ENCODE results near the gene TENT4A.
"Not testable (repeated sequence)": the region's sequence is repeated elsewhere in the genome, so short reads cannot be mapped to it uniquely, and the experiment has no call there.

The TENT4A gene

DNA sequence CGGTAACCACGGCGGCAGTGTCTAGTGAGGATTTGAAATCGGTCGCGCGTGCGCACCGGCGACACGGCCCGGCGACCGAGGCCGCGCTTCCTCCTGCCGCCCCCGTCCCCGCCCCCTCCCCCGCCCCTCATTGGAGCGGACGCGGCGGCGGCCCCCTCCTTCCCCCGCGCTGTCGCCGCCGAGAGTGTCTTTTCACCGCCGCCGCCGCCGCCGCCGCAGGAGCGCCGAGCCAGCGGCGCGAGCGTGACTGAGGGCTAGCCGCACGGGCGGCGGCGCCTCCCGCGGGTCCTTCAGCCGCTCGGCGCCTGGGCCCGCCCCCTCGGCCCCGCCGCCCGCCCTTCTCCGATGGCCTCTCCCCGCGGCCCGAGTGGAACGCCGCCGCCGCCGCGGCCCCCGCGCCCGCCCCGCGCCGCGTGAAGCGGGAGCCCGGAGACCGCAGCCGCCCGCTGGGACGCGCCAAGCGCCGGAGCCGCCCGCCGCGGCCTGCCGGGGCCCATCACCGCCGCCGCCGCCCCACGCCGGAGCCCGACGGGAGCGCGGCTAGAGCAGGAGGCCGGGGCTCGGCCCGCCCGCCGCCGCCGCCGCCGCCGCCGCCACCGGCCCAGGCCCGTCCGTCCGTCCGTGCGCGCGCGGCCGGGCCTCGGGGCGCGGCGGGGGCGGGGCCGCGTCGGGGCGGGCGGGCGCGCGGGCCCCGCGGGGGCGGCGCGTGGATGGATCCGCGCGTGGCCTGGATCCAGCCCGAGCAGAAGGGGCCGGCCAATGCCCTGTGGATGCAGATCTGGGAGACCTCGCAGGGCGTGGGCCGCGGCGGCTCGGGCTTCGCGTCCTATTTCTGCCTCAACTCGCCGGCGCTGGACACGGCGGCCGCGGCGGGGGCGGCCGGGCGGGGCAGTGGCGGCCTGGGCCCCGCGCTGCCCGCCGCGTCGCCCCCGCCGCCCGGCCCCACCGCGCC, at the start of gene TENT4A:
TSS of gene TENT4A (plus strand) at position 159 of the 952 bp plus-strand sequence. CDS start at position 711, 552 bp downstream.
- DNase-seq = no peak

DNA sequence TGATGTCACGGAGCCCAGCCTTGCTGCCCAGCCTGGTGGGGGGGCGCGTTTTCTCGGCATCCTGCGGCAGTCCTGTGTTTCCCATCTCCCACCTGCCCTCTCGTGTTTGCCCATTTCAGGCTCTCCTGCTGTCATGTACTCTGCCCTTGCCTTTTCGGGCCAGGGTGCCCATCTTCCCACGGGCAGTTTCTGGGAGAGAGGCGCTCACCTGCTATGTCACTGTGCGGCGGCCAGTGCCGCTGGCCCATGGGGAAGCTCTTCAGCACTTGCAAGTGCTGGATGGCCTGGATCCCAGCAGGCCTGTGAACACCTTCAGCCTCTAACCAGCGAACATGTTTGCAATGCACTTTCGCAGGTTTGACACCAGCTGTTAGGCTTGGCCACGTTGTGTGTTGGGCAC, 46.5 kb upstream of the TENT4A start:
- no peak for DNase-seq

DNA sequence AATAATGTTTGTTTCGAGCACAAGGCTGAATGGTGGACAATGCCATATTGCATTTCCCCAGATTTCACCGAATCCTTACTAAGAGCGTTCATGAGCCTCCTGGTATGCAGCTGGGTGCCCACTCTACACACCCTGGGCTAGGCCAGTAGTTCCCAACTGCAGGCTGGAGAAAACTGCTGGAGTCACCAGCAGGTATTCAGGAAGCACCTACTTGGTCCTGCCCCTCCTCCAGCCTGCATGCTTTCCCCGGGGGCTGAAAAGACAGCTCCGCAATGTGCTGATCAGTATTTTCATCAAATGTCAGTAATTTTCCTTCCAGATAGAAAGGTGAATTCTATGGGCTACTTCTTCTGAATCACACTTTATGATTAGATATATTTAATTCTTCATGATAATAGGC, 45.6 kb upstream of the TENT4A start:
- DNase-seq = no peak

DNA sequence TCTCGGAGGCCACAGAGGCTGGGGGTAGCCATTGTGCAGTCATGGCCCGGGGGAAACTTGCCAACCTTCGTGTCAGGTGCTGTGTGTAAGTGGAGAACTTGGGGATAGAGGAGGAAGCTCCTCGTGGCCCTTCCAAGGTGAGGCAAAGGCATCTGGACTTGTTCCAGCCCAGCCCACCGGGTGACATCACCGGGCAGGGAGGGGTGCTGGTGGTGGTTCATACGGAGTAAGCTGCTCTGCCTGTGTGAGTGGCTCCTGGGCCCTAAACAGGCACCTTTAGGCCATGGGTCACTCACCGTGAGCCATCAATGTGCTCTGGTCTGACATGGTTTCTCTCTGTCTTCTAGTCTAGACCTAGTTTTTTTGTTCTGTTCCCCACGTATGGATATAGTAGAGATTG, 44.5 kb upstream of the TENT4A start:
- DNase-seq = not testable (repeated sequence)

DNA sequence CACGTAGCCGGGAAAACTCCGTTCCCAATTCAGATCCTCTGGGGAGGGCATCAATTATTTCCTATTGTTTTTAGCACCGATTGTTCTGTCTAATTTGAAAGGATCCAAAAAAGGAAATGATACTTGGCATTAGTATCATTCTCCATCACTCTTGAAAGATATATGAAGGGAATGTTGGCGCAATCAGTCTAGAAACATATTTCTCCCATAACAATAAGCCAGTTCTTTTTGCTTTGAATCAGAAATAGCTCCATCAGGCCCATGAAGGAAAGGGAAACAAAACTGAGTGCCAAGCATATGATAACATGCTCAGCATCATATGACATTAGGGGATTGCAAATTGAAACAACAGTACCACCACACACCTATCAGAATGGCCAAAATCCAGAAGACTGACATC, 40.2 kb upstream of the TENT4A start:
- DNase-seq = no peak

DNA sequence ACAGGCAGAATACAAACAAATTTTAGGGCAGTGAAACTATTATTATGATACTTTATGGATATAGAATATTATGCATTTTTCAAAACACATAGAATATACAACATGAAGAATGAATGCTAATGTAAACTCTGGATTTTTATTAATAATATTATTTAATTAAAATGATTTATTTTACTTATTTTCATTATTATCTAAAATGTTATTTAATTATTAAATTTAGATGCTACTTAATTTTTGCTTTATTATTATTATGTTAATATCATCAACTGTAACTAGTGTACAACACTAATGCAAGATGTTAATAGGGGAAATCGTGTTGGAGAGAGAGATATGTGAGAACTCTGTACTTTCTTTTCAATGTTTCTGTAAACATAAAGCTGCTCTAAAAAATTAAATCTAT, 39.3 kb upstream of the TENT4A start:
- no peak for DNase-seq

DNA sequence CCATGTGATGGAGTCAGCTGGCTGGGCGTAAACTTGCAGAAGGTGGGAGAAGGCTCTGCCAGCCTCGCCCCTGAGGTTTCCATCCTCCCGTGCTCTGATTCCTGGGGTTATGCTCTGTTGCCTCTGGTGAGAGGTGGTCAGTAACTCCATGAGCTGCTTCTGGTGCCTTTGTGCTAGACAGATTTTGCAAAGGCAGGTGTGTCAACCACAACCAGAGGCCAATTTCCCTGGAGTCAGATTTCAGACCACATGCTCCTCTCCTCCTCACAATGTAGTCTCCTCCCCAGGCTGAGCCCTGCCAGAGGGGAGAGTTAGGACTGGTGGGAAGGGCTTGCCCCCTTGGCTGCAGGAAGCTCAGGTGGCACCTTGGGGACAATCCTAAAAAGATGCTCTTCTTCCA, 38.8 kb upstream of the TENT4A start:
- no peak for DNase-seq

DNA sequence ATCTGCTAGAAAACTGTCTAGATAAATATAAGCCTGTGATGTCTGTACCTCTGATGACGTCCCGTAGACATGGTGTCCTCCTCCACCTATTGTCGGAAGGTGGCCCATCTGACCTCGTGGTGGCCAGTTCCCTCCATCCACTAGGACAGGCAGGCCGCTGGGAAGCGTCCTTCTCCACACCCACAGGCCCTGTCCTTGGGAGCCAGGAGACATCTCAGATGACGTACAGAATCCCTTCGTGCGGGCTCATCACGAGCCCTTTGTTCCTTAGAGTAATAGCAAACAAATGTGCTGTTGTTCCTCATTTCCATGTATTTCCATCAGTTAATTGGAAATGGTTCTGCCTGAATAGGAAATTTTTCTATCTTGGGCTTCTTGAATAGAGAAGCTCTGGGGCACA, 38.3 kb upstream of the TENT4A start:
- no peak for DNase-seq

DNA sequence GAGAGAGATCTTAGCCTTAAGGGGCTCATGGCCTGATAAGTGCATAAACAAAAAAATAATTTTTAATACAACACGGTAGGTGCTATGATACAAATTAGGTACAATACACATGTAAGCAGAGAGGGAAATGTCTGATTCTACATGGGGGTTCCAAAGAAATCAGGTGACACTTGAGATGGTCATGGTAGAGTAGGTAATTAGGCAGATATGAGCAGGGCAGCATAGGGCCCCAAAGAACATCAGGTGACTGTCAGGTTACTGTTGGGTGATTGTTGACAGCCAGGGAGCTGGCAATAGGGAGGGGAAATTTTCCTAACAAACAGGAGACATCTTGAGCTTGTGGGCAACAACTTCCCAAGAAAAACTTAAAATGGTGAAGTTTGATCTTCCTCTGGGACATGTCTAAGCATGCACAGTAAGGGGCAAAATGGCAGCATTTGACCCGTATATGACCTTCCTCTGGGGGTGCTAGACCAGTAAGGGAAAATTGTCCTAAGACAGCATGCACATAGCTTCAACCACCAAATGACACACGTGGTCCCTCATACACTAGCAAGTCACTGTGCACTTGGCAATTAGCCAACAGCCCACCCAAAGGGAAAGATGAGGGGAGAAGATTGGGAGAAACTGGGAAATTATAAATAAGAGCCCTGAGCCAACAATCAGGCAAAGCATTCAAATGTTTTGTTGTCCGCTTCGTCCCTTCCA, 37.3 kb upstream of the TENT4A start:
- no peak for DNase-seq

DNA sequence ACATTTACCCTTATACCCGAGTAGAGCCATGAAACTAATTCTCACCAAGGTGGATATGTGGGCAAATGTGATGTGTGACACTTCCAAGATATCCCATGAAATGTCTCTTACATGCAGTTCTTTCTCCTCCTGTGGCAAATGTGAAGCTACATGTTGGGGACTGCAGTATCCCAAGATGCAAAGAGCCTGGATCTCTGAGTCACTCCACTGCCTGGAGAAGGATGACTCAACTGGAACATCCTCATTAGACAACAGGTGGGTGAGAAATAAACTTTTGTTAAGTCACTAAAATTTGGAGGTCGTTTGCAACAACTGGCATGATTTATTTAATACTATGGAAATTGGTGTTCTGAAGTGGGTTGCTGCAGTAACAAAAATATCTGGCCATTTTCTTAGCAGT, 36.5 kb upstream of the TENT4A start:
- DNase-seq = no peak

DNA sequence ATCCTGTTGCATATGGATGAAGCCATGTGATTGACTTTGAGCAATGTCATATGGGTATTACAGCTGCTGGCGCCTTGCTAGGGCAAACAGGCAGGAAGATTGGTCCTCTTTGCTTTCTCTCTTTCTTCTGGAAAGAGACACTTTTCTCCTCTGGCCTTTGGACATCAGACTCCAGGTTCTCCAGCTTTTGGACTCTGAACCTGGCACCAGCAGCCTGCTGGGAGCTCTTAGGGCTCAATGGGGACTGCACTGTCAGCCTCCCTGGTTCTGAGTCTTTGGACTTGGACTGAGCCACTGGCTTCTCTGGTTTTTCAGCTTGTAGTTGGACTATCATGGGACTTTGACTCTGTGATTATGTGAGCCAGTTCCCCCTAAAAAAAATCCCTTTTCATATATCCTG, 34.8 kb upstream of the TENT4A start:
- DNase-seq = no peak

DNA sequence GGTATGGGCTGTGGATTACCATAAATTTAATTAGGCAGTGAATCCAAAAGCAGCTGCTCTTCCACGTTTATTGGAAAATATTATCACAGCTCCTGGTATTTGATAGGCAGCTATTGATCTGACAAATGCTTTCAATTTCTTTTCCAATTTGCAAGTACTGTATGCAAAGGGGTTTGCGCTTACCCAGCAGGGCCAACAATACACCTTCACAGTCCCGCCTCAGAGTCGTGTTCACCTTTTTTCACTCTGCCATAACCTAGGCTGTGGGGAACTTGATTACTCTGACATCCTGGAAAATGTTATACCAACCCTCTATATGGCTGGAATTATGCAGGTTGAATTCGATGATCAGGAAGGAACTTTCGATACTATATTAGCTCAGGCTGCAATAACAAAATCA, 32.3 kb upstream of the TENT4A start:
- DNase-seq = no peak

DNA sequence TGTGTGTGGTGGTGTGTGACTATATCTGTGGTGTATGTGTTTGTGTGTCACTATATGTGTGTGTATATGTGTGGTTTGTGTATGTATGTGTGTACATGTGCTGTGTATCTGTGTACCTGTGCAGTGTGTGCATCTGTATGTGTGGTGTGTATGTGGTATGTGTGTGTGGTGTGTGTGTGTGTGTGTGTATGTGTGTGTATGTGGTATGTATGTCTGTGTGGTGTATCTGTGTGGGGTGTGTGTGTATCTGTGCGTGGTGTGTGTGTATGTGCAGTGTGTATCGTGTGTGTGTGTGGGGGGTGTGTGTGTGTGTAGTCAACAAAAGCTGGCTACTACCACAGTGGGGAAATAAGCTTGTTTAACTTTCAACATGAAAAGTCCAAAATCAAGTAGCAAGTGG, 31.6 kb upstream of the TENT4A start:
- no peak for DNase-seq

DNA sequence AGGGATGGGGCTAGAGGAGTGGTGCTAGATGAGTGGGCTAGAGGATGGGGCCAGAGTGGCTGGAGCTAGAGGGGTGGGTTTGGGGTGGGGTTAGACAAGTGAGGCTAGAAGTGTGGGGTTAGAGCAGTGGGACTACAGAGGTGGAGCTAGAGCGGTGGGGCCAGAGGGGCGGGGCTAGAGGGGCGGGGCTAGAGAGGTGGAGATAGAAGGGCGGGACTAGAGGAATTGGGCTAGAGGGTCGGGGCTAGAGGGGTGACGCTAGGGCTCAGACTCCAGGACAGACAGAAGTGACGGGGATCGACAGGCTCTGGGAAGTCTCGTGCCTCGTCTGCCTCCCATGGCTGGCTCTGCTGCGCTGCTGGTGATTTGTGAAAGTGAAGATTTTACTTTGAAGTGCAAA, 31.0 kb upstream of the TENT4A start:
- no peak for DNase-seq

DNA sequence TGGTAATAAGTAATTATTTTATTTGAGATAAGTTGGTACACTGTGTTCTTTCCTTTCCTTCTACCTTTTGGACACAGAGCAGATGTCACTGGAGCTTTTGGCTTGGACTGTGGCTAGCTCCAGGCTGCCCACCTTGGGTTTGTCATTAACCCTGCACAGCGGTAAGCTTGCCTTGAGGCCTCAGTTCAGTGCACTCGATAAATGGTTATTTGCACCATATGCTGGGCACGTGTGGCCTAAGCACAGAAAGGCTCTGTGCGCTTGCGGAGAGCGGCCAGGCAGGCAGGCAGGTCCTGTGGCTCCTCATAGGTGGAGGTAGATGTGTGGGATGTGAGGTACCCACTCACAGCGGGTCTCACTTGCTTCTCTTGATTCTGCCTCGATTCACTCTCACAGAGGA, 30.0 kb upstream of the TENT4A start:
- no peak for DNase-seq

DNA sequence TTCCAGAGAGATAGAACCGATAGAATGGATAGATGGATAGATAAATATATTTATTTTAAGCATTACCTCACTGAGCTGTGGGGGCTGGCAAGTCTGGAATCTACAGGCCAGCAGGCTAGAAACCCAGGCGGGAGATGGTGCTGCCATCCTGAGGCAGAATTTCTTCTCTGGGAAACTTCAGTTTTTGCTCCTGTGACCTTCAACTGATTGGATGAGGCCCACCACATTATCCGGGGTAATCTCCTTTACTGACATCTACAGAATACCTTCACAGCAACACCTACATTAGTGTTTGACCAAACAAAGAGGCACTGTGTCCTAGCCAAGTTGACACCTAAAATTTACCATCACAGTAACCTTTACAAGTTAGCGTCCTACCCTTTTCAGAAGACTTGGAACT, 29.2 kb upstream of the TENT4A start:
- no peak for DNase-seq

DNA sequence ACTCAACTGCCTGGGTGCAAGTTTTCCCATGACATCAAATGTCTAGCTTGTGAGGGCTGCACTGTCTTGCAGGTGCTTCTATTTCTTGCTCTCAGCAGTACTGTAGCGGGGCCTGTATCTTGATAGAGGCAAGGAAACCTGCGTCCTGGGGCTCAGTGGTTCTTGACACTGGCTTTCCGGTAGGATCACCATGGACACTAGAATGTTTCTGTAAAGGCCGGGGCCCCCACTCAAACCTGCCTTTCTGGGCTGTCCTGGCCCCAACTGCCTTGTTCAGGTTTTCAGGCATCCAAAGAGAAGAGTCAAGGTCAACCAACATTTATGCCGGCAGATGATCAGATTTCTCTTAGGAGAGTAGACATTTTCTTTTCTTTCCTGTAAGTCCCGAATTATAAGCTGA, 26.7 kb upstream of the TENT4A start:
- no peak for DNase-seq

DNA sequence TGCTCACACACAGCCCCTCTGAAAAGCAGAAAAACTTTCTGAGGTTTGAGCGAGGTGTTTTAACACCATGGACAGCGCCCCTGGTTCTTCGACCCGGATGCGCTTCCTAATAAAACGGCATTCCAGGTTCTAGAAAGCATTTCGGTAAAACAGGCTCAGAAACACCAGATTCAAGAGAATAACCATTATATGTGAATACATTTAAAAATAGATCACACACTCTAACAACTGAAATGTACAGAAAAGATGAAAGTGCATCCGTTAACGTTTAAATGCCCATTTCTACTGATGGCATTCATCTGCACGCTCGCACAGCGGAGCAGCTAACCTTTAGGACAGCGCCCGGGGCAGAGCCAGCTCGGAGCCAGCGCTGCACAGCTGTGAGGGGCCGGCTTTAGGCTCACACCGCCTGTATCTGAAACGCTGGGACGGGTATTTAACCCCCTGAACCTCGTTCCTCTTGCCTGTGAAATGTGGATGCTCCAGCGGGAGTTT, 26.3 kb upstream of the TENT4A start:
- no peak for DNase-seq

DNA sequence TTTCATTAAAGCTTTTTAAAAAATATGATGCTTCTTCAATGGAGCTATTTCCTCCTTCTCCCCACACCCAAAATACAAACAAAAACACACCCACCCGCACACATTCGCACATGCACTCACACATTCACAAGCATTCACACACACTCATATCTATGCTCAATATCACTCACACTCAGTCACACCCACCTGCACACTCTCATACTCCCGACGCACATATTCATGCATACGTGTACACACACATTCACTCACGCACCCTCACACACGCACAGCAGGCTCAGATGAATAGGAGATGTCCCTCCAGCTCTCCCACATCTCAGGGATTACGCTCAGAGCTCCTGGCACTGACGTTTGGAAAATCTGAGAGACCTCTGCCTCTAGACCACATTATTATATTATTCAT, 25.7 kb upstream of the TENT4A start:
- no peak for DNase-seq

DNA sequence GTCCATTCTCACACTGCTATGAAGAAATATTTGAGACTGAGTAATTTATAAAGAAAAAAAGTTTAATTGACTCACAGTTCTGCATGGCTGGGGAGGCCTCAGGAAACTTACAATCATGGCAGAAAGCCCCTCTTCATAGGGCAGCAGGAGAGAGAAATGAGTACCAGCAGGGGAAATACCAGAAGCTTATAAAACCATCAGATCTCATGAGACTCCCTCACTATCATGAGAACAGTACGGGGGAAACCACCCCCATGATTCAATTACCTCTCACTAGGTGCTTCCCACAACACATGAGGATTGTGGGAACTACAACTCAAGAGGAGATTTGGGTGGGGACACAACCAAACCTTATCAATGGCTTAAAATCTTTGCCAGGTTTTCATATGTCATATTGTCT, 20.3 kb upstream of the TENT4A start:
- DNase-seq = no peak

DNA sequence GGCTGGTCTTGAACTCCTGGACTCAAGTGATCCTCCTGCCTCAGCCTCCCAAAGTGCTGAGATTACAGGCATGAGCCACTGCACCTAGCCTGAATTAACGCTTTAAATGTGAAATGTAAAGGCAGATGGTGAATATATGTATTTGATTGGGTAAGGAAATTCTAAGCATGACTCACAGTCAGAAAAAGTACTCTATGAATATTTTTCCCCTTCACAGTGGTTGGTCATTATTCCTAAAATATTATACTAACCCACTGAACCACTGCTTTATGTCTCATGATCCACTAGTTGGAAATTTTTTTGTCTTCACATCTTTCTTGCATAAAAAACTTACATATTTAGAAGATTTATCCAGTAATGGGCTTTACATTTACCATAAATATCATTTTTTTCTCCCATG, 14.5 kb upstream of the TENT4A start:
- DNase-seq = no peak

DNA sequence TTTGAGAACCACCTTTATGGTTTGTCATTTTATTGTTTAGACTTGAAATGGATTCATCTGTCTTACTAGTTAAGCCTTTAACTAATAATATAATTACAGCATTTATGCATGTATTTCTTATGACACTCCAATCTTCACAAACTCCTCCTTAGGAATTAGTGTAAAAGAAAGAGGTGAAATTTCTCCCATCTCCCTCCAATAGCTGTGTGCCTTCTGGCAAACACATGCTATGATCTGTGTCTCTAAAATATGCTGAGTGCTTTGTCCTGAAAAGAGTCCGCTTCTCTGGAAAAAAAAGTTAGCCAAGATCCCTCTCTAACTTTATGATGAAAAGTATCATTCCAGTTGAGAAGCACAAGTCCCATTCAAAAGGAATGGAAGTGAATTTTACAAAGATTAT, 13.9 kb upstream of the TENT4A start:
- no peak for DNase-seq

DNA sequence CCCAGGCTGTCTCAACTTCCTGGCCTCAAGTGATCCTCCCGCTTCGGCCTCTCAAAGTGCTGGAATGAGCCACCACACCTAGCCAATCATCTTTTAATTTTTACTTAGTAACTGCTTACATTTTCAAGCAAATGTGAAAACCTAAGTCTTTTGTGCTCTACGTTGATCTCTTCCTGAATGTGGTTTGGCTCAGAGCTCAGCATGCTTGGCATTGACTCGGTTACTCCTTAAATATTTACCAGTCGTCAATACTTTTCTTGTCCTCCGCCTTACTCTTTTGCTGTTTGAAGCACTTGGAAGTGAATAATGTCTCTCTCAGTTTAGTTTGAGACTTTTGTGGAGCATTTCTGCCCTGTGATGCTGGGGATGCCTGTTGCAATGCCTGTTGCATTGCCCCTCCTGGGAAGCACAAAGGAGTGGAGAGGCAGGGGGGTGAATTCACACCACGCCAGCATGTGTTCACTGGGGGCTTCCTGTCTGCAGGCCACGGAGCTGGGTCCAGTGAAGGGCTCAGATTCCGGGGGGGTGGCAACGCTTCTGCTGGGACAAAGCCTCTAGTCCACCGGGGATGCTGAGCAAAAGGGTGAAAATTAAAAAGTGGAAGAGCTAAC, 13.1 kb upstream of the TENT4A start:
- DNase-seq = no peak
